GM23338 (cell line): ENCODE results near the gene PAM. TPM values are rescaled to one million over a fixed set of nuclear protein-coding genes. Genes with fewer than 3 reads are reported as not detected.

Experiments
- ATAC-seq: fragments of 200-7000 bp; cut with Tn5 transposase; 3 replicates; pipeline ENCODE4 v1.9.1; 2020
- DNase-seq: peaks from one replicate; pipeline ENCODE4 v3.0.0-alpha.2; 2015; ENCODE audit warnings: low spot score
- H2AFZ ChIP-seq: fragments of 200-600 bp; sonication (generic); 2 replicates; pipeline ENCODE4 v1.8.0; 2016; ENCODE audit warnings: antibody characterized with exemption, mild to moderate bottlenecking, moderate library complexity
- H3F3A ChIP-seq: fragments of 200-600 bp; sonication (generic); replicated peaks from 2 replicates; pipeline ENCODE4 v1.8.0; 2017; ENCODE audit warnings: antibody characterized with exemption, mixed run types, low read depth
- H3K27ac ChIP-seq: fragments of 200-600 bp; sonication (generic); 2 replicates; pipeline ENCODE4 v1.6.1; 2016; ENCODE audit warnings: low read depth
- H3K27me3 ChIP-seq: fragments of 200-600 bp; sonication (generic); 2 replicates; pipeline ENCODE4 v1.8.0; 2016; ENCODE audit warnings: mild to moderate bottlenecking, mixed run types, moderate library complexity; ENCODE audit not compliant: insufficient read depth
- H3K36me3 ChIP-seq: fragments of 200-600 bp; sonication (generic); 2 replicates; pipeline ENCODE4 v1.8.0; 2016; ENCODE audit warnings: mild to moderate bottlenecking; ENCODE audit not compliant: insufficient read depth
- H3K4me1 ChIP-seq: fragments of 200-600 bp; sonication (generic); 2 replicates; pipeline ENCODE4 v1.8.0; 2016; ENCODE audit warnings: mild to moderate bottlenecking, moderate library complexity; ENCODE audit not compliant: insufficient read depth
- H3K4me2 ChIP-seq: fragments of 200-600 bp; sonication (generic); 2 replicates; pipeline ENCODE4 v1.7.1; 2017; ENCODE audit warnings: mixed run types
- H3K4me3 ChIP-seq: fragments of 200-600 bp; sonication (generic); 2 replicates; pipeline ENCODE4 v1.6.1; 2016; ENCODE audit warnings: mixed run types
- H3K79me2 ChIP-seq: fragments of 200-600 bp; sonication (generic); replicated peaks from 2 replicates; pipeline ENCODE4 v1.8.0; 2017; ENCODE audit warnings: mild to moderate bottlenecking; ENCODE audit not compliant: insufficient read depth
- H3K9me2 ChIP-seq: fragments of 200-600 bp; sonication (generic); 2 replicates; pipeline ENCODE4 v1.8.0; 2017; ENCODE audit not compliant: insufficient read depth
- H4K20me1 ChIP-seq: fragments of 200-600 bp; sonication (generic); replicated peaks from 2 replicates; pipeline ENCODE4 v1.8.0; 2017; ENCODE audit warnings: mild to moderate bottlenecking; ENCODE audit not compliant: insufficient read depth
- H3K27ac Mint-ChIP-seq: 2 replicates; pipeline ENCODE4 v1.8.0; 2020; ENCODE audit warnings: inconsistent platforms, mild to moderate bottlenecking, moderate library complexity, mixed read lengths
- H3K27me3 Mint-ChIP-seq: 3 replicates; pipeline ENCODE4 v1.8.0; 2022; ENCODE audit warnings: low read depth, mild to moderate bottlenecking, moderate library complexity, mixed read lengths, inconsistent platforms; ENCODE audit not compliant: insufficient read depth, poor library complexity
- H3K36me3 Mint-ChIP-seq: 3 replicates; pipeline ENCODE4 v1.8.0; 2021; ENCODE audit warnings: low read depth, mild to moderate bottlenecking, inconsistent platforms, moderate library complexity, mixed read lengths
- H3K4me1 Mint-ChIP-seq: 3 replicates; pipeline ENCODE4 v1.8.0; 2020; ENCODE audit warnings: mild to moderate bottlenecking, inconsistent platforms, mixed read lengths
- H3K4me3 Mint-ChIP-seq: 3 replicates; pipeline ENCODE4 v1.8.0; 2021; ENCODE audit warnings: moderate library complexity, mild to moderate bottlenecking, inconsistent platforms, mixed read lengths
- H3K9me3 Mint-ChIP-seq: 3 replicates; pipeline ENCODE4 v1.8.0; 2020; ENCODE audit warnings: moderate library complexity, mild to moderate bottlenecking, inconsistent platforms, mixed read lengths
- EZH2 ChIP-seq: fragments of 200-600 bp; sonication (generic); IDR thresholded peaks from one replicate; pipeline ENCODE4 v1.8.0; 2017; ENCODE audit warnings: antibody characterized with exemption, mild to moderate bottlenecking, low read depth; ENCODE audit not compliant: unreplicated experiment
- EZH2phosphoT487 ChIP-seq: fragments of 200-600 bp; sonication (generic); IDR thresholded peaks from one replicate; pipeline ENCODE4 v1.8.1; 2018; ENCODE audit warnings: antibody characterized with exemption; ENCODE audit not compliant: unreplicated experiment
- NANOG ChIP-seq: IDR thresholded peaks from 2 replicates; pipeline ENCODE4 v1.6.1; 2016; ENCODE audit warnings: antibody characterized with exemption, borderline replicate concordance
- POLR2AphosphoS5 ChIP-seq: IDR thresholded peaks from 2 replicates; pipeline ENCODE4 v1.6.1; 2016; ENCODE audit warnings: antibody characterized with exemption, low read depth
- ZNF331 ChIP-seq: fragments of 250-450 bp; sonication (Bioruptor Pico); IDR thresholded peaks from 2 replicates; pipeline ENCODE4 v1.5.0; 2020; ENCODE audit warnings: low read depth, mild to moderate bottlenecking, moderate library complexity
- polyA plus RNA-seq: library from polyadenylated mRNA; unstranded; fragments of >200 nt; fragmentation: Nextera tagmentation; extraction: Ambion mirVana; gene quantifications from 2 replicates; pipeline ENCODE4 v1.2.1, GENCODE V29; 2016
- total RNA-seq: library from RNA; depleted of rRNA; stranded (reverse); fragments of >200 nt; shearing (Covaris generic); gene quantifications from 2 replicates; pipeline ENCODE4 v1.2.3, GENCODE V29; 2014
- TF ChIP-seq, protein P1 (sequence below): fragments of 250-450 bp; sonication (Bioruptor Pico); IDR thresholded peaks from 2 replicates; pipeline ENCODE4 v1.5.0; 2020; ENCODE audit warnings: mild to moderate bottlenecking, moderate library complexity
- TF ChIP-seq, protein P2 (sequence below), 2 experiments: fragments of 200-600 bp in 1 of 2; sonication (generic) in 1 of 2; conservative IDR thresholded peaks; 2 replicates each; pipeline versions ENCODE4 v1.5.1 to v1.6.1; 2016 to 2017; ENCODE audit warnings: antibody characterized with exemption in 2 of 2, low read depth in 2 of 2, mild to moderate bottlenecking in 2 of 2, moderate library complexity in 1 of 2

Gene PAM
- total and polyA plus RNA-seq, 2 experiments from 2014 or later: 33.9 to 79.4 TPM

DNA sequence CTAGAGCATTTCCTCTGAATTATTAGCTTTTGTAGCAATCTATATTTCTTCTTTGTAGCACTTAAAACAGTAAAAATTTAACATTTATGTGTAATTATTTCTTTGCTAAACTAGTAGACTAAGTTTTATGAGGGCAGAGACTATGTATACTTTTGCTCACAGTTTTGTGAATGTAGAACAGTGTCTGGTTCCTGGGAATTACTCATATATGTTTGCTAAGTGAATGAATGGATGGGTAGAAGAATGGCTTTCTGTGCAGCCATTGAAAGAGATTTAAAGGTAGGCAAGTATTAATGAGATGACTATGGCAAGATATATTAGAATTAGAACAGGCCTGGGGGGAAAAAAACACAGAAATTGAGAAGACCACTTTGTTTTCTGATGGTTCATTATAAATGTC lies 140.1 kb downstream of the PAM start:
- ATAC-seq: no peak

More for the DNA sequence above, 140.1 kb downstream of the PAM start:
- no peak for DNase-seq
- Histone ChIP-seq H2AFZ (no peak overlapping the region), H3K4me2 (no peak overlapping the region), H3K4me3 (no peak overlapping the region), H3K4me1 (peaks cover 4% of the 10 kb centered on the region; the same call in 1 of the 2 replicates), H4K20me1 (no peaks in the 10 kb centered on the region), H3K27me3 (no peaks in the 10 kb centered on the region), H3K9me2 (no peaks in the 10 kb centered on the region), H3K79me2 (no peaks in the 10 kb centered on the region), H3F3A (no peaks in the 10 kb centered on the region), H3K27ac (no peak overlapping the region), H3K36me3 (no peaks in the 10 kb centered on the region)
- TF ChIP-seq ZNF331: no peak
- no peak for TF ChIP-seq EZH2
- TF ChIP-seq EZH2phosphoT487: no peak
- TF ChIP-seq, protein P1, sequence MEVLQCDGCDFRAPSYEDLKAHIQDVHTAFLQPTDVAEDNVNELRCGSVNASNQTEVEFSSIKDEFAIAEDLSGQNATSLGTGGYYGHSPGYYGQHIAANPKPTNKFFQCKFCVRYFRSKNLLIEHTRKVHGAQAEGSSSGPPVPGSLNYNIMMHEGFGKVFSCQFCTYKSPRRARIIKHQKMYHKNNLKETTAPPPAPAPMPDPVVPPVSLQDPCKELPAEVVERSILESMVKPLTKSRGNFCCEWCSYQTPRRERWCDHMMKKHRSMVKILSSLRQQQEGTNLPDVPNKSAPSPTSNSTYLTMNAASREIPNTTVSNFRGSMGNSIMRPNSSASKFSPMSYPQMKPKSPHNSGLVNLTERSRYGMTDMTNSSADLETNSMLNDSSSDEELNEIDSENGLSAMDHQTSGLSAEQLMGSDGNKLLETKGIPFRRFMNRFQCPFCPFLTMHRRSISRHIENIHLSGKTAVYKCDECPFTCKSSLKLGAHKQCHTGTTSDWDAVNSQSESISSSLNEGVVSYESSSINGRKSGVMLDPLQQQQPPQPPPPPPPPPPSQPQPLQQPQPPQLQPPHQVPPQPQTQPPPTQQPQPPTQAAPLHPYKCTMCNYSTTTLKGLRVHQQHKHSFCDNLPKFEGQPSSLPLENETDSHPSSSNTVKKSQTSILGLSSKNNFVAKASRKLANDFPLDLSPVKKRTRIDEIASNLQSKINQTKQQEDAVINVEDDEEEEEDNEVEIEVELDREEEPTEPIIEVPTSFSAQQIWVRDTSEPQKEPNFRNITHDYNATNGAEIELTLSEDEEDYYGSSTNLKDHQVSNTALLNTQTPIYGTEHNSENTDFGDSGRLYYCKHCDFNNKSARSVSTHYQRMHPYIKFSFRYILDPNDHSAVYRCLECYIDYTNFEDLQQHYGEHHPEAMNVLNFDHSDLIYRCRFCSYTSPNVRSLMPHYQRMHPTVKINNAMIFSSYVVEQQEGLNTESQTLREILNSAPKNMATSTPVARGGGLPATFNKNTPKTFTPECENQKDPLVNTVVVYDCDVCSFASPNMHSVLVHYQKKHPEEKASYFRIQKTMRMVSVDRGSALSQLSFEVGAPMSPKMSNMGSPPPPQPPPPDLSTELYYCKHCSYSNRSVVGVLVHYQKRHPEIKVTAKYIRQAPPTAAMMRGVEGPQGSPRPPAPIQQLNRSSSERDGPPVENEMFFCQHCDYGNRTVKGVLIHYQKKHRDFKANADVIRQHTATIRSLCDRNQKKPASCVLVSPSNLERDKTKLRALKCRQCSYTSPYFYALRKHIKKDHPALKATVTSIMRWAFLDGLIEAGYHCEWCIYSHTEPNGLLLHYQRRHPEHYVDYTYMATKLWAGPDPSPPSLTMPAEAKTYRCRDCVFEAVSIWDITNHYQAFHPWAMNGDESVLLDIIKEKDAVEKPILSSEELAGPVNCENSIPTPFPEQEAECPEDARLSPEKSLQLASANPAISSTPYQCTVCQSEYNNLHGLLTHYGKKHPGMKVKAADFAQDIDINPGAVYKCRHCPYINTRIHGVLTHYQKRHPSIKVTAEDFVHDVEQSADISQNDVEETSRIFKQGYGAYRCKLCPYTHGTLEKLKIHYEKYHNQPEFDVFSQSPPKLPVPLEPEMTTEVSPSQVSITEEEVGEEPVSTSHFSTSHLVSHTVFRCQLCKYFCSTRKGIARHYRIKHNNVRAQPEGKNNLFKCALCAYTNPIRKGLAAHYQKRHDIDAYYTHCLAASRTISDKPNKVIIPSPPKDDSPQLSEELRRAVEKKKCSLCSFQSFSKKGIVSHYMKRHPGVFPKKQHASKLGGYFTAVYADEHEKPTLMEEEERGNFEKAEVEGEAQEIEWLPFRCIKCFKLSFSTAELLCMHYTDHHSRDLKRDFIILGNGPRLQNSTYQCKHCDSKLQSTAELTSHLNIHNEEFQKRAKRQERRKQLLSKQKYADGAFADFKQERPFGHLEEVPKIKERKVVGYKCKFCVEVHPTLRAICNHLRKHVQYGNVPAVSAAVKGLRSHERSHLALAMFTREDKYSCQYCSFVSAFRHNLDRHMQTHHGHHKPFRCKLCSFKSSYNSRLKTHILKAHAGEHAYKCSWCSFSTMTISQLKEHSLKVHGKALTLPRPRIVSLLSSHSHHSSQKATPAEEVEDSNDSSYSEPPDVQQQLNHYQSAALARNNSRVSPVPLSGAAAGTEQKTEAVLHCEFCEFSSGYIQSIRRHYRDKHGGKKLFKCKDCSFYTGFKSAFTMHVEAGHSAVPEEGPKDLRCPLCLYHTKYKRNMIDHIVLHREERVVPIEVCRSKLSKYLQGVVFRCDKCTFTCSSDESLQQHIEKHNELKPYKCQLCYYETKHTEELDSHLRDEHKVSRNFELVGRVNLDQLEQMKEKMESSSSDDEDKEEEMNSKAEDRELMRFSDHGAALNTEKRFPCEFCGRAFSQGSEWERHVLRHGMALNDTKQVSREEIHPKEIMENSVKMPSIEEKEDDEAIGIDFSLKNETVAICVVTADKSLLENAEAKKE (CRISPR knock-in tag): no peak
- no peak for TF ChIP-seq NANOG
- no peak for TF ChIP-seq POLR2AphosphoS5
- TF ChIP-seq, protein P2, sequence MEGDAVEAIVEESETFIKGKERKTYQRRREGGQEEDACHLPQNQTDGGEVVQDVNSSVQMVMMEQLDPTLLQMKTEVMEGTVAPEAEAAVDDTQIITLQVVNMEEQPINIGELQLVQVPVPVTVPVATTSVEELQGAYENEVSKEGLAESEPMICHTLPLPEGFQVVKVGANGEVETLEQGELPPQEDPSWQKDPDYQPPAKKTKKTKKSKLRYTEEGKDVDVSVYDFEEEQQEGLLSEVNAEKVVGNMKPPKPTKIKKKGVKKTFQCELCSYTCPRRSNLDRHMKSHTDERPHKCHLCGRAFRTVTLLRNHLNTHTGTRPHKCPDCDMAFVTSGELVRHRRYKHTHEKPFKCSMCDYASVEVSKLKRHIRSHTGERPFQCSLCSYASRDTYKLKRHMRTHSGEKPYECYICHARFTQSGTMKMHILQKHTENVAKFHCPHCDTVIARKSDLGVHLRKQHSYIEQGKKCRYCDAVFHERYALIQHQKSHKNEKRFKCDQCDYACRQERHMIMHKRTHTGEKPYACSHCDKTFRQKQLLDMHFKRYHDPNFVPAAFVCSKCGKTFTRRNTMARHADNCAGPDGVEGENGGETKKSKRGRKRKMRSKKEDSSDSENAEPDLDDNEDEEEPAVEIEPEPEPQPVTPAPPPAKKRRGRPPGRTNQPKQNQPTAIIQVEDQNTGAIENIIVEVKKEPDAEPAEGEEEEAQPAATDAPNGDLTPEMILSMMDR (conservative IDR thresholded peaks at IDR 0.05; ENCODE audit: low read depth in 2 of 2): no peak
- Mint-ChIP-seq H3K4me3 (no peak overlapping the region), H3K36me3 (no peaks in the 10 kb centered on the region), H3K9me3 (no peaks in the 10 kb centered on the region), H3K27ac (no peak overlapping the region), H3K4me1 (peaks cover 8% of the 10 kb centered on the region; the same call in 2 of the 3 replicates), H3K27me3 (peaks cover 3% of the 10 kb centered on the region)
